GM20000 (cell line): Measurements from ENCODE around the gene PDE1C.

Experiments
- DNase-seq: peaks from one replicate; pipeline ENCODE4 v3.0.0; 2012; ENCODE audit warnings: low spot score
- CTCF ChIP-seq: IDR thresholded peaks from 2 replicates; pipeline ENCODE4 v1.5.1; 2012; ENCODE audit warnings: mild to moderate bottlenecking, control low read depth; ENCODE audit errors: extremely low read depth, missing control alignments

Gene PDE1C

GRCh38 chr7:32070406-32071360 is at the start of gene PDE1C:
Gene PDE1C, minus strand, starts transcription at chr7:32070407.
- TF ChIP-seq CTCF = no peak
- peak; percentile 34 for DNase-seq

- no peak for DNase-seq
- no peak for TF ChIP-seq CTCF
These were observed 49.6 kb upstream of the PDE1C start for GRCh38 chr7:32119790-32120196.

- no peak for TF ChIP-seq CTCF
- no peak for DNase-seq
These were observed 47.6 kb upstream of the PDE1C start for GRCh38 chr7:32117837-32118236.

GRCh38 chr7:32116436-32116835 is 46.2 kb upstream of the PDE1C start:
- TF ChIP-seq CTCF = no peak
- no peak for DNase-seq

- no peak for DNase-seq
- no peak for TF ChIP-seq CTCF
These were observed 45.6 kb upstream of the PDE1C start for GRCh38 chr7:32115831-32116230.

- TF ChIP-seq CTCF = no peak
- DNase-seq = no peak
These were observed 38.4 kb upstream of the PDE1C start for GRCh38 chr7:32108651-32109050.

- TF ChIP-seq CTCF = no peak
- DNase-seq = no peak
These were observed 34.6 kb upstream of the PDE1C start for GRCh38 chr7:32104766-32105165.
